Upper lobe of right lung (tissue), 1 donor: ENCODE data around the gene TM9SF4. TPM values are rescaled to one million over a fixed set of nuclear protein-coding genes. Genes with fewer than 3 reads are reported as not detected.

Source experiments
- ATAC-seq: fragments of 200-7000 bp; cut with Tn5 transposase; one replicate; pipeline ENCODE4 v1.9.1; 2020; ENCODE audit warnings: mild to moderate bottlenecking, moderate library complexity
- DNase-seq: peaks from one replicate; pipeline ENCODE4 v3.0.0-alpha.2; 2020
- H3K27ac ChIP-seq: fragments of 200-600 bp; one replicate; pipeline ENCODE4 v1.8.0; 2022
- H3K27me3 ChIP-seq: fragments of 200-600 bp; one replicate; pipeline ENCODE4 v1.8.0; 2022; ENCODE audit warnings: mild to moderate bottlenecking
- H3K36me3 ChIP-seq: fragments of 200-600 bp; one replicate; pipeline ENCODE4 v1.8.0; 2022
- H3K4me1 ChIP-seq: fragments of 200-600 bp; one replicate; pipeline ENCODE4 v1.8.0; 2022
- H3K4me3 ChIP-seq: fragments of 200-600 bp; one replicate; pipeline ENCODE4 v1.8.0; 2022; ENCODE audit warnings: mild to moderate bottlenecking
- H3K9me3 ChIP-seq: fragments of 200-600 bp; one replicate; pipeline ENCODE4 v1.8.0; 2022
- CTCF ChIP-seq: fragments of 200-600 bp; IDR thresholded peaks from one replicate; pipeline ENCODE4 v1.8.0; 2022; ENCODE audit warnings: antibody characterized with exemption
- intact Hi-C: fragments of 100-400 bp; cut with DNase I; formaldehyde crosslinking; loops from one replicate; pipeline ENCODE4 v1.11.0; 2022
- total RNA-seq: library from RNA; stranded (reverse); fragmentation: NEBNext Ultra II Directional; extraction: Animal tissue kit (Norgen Biotek cat#: 25700); gene quantifications from one replicate; pipeline ENCODE4 v1.2.1, GENCODE V29; 2021
- donor health status: DM: no; HTN: yes; CAD: no; lungs with severe emphysema.

Gene TM9SF4
- total RNA-seq, 1 donor from 2014 or later, result 49.2 TPM

GRCh38 chr20:32201296-32201976, 91.9 kb downstream of the TM9SF4 start:
- Histone ChIP-seq H3K4me3 (no peak overlapping the region), H3K36me3 (peaks cover 54% of the 10 kb centered on the region), H3K27ac (peak overlapping the region; percentile 92), H3K9me3 (no peaks in the 10 kb centered on the region), H3K27me3 (no peaks in the 10 kb centered on the region), H3K4me1 (peaks cover 51% of the 10 kb centered on the region)
- DNase-seq (no peak), ATAC-seq (peak; percentile 34)
- intact Hi-C loops, result no loop called here
- no peak for TF ChIP-seq CTCF

- H3K27me3 ChIP-seq, result no peaks in the 10 kb centered on the region
- no peak overlapping the region for H3K4me3 ChIP-seq
- H3K9me3 ChIP-seq, result no peaks in the 10 kb centered on the region
- H3K4me1 ChIP-seq, result peaks cover 55% of the 10 kb centered on the region
- peaks cover 49% of the 10 kb centered on the region for H3K36me3 ChIP-seq
- intact Hi-C loops, result no loop called here
- TF ChIP-seq CTCF, result no peak
- peak overlapping the region; percentile 92 for H3K27ac ChIP-seq
- peak; percentile 72 for DNase-seq
- peak; percentile 63 for ATAC-seq
These were observed 92.5 kb downstream of the TM9SF4 start for GRCh38 chr20:32201977-32202363.

GRCh38 chr20:32203356-32204204, 94.1 kb downstream of the TM9SF4 start:
- Histone ChIP-seq H3K4me1 (peaks cover 59% of the 10 kb centered on the region), H3K27ac (peak overlapping the region; percentile 92), H3K4me3 (peak overlapping the region; percentile 99), H3K27me3 (no peaks in the 10 kb centered on the region), H3K9me3 (no peaks in the 10 kb centered on the region), H3K36me3 (peaks cover 33% of the 10 kb centered on the region)
- DNase-seq, result no peak
- ATAC-seq, result no peak
- no peak for TF ChIP-seq CTCF
- intact Hi-C loops, result no loop called here

GRCh38 chr20:32204205-32205109, 94.9 kb downstream of the TM9SF4 start:
- peaks cover 26% of the 10 kb centered on the region for H3K36me3 ChIP-seq
- peaks cover 67% of the 10 kb centered on the region for H3K4me1 ChIP-seq
- intact Hi-C loops, result no loop called here
- no peak for TF ChIP-seq CTCF
- peak overlapping the region; percentile 99 for H3K4me3 ChIP-seq
- no peaks in the 10 kb centered on the region for H3K9me3 ChIP-seq
- DNase-seq (no peak), ATAC-seq (peak; percentile 2)
- H3K27ac ChIP-seq, result peak overlapping the region; percentile 92
- H3K27me3 ChIP-seq, result no peaks in the 10 kb centered on the region

- Histone ChIP-seq H3K4me3 (peak overlapping the region; percentile 99), H3K27me3 (no peaks in the 10 kb centered on the region), H3K27ac (peak overlapping the region; percentile 92), H3K4me1 (peaks cover 67% of the 10 kb centered on the region), H3K9me3 (no peaks in the 10 kb centered on the region), H3K36me3 (peaks cover 17% of the 10 kb centered on the region)
- TF ChIP-seq CTCF, result no peak
- DNase-seq (no peak), ATAC-seq (no peak)
- intact Hi-C loops, result no loop called here
These were observed 95.8 kb downstream of the TM9SF4 start for GRCh38 chr20:32205110-32205842.
